ENCODE results near the gene ABCG8. TPM values are rescaled to one million over a fixed set of nuclear protein-coding genes. Genes with fewer than 3 reads are reported as not detected.

ABCG8 gene
- total RNA-seq, 1 donor from 2014 or later, result not detected

Other genes starting within 250 kb of the ABCG8 start
- 41.6 and 55.4 TPM in 2 replicates for gene THADA, start 242.9 kb upstream of the ABCG8 start, total RNA-seq
- gene PLEKHH2, start 201.7 kb upstream of the ABCG8 start, total RNA-seq, result 0.52 and 0.65 TPM in 2 replicates
- gene C1GALT1C1L, start 162.5 kb upstream of the ABCG8 start, total RNA-seq, result not detected in 2 replicates
- 9.8 and 10.8 TPM in 2 replicates for gene DYNC2LI1, start 64.9 kb upstream of the ABCG8 start, total RNA-seq
- not detected in 2 replicates for gene ABCG5, start 132 bp upstream of the ABCG8 start, total RNA-seq
- gene LRPPRC, start 157.0 kb downstream of the ABCG8 start, total RNA-seq, result 173 and 179 TPM in 2 replicates

Data from activated CD4-positive, alpha-beta T cell treated with anti-CD3 and anti-CD28 coated beads, Interleukin-2, amount 10 ng/mL, durations not matched to agents 24 days and 14 days (primary cell).